Measurements from ENCODE around the gene GPR39.

- TF ChIP-seq POLR2A (IDR thresholded peaks at IDR 0.05) (no peak), CTCF (IDR thresholded peaks at IDR 0.05) (no peak)
These were observed 191.7 kb downstream of the GPR39 start for GRCh38 chr2:132608311-132608710.

All from Peyer's patch (tissue), 4 donors.